ENCODE measurements around the gene COG5.
A peak's percentile ranks its signal among the peaks of the same experiment; 100 is the strongest.

Gene COG5

DNA sequence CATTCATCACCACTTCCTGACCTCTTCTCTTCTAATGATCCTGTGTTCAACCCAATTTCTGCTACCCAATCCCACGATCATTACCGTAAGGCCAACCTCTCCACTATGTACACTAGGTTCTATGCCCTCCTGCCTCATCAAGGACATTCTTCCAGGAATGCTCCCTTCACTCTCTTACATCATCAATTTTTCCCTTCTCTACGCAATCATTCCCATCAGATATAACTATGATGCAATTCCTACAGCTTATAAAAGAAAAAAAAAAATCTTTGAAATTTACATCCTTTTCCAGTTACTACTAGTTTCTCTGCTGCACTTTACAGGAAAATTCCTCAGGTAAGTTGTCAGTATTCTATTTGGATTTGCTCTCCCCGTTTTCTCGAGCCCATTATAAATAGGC is 124.7 kb downstream of the COG5 start (continued):
- TF ChIP-seq, protein P1, sequence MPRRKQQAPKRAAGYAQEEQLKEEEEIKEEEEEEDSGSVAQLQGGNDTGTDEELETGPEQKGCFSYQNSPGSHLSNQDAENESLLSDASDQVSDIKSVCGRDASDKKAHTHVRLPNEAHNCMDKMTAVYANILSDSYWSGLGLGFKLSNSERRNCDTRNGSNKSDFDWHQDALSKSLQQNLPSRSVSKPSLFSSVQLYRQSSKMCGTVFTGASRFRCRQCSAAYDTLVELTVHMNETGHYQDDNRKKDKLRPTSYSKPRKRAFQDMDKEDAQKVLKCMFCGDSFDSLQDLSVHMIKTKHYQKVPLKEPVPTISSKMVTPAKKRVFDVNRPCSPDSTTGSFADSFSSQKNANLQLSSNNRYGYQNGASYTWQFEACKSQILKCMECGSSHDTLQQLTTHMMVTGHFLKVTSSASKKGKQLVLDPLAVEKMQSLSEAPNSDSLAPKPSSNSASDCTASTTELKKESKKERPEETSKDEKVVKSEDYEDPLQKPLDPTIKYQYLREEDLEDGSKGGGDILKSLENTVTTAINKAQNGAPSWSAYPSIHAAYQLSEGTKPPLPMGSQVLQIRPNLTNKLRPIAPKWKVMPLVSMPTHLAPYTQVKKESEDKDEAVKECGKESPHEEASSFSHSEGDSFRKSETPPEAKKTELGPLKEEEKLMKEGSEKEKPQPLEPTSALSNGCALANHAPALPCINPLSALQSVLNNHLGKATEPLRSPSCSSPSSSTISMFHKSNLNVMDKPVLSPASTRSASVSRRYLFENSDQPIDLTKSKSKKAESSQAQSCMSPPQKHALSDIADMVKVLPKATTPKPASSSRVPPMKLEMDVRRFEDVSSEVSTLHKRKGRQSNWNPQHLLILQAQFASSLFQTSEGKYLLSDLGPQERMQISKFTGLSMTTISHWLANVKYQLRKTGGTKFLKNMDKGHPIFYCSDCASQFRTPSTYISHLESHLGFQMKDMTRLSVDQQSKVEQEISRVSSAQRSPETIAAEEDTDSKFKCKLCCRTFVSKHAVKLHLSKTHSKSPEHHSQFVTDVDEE (CRISPR knock-in tag; IDR thresholded peaks at IDR 0.05) = no peak
- TF ChIP-seq ZNF8 (CRISPR knock-in tag; IDR thresholded peaks at IDR 0.05) = no peak
- TF ChIP-seq ZNF565 (CRISPR knock-in tag; conservative IDR thresholded peaks at IDR 0.05; ENCODE audit: low read depth) = no peak

DNA sequence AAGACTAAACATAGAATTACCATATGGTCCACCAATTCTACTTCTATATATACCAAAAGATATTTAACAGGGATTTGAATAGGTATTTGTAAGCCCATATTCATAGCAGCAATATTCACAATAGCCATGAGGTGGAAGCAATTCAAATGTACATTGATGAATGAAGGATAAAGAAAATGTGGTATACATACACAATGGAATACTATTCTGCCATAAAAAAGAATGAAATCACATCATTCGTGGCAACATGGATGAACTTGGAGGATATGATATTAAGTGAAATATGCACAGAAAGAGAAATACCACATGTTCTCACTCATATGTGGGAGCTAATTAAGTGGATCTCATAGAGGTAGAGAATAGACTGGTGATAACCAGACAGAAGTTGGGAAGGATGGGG is 128.0 kb downstream of the COG5 start:
- no peak for ATAC-seq
- peak; percentile 90 for TF ChIP-seq ZNF8 (CRISPR knock-in tag; IDR thresholded peaks at IDR 0.05)
- no peak for TF ChIP-seq OSR1 (CRISPR knock-in tag; IDR thresholded peaks at IDR 0.05)

DNA sequence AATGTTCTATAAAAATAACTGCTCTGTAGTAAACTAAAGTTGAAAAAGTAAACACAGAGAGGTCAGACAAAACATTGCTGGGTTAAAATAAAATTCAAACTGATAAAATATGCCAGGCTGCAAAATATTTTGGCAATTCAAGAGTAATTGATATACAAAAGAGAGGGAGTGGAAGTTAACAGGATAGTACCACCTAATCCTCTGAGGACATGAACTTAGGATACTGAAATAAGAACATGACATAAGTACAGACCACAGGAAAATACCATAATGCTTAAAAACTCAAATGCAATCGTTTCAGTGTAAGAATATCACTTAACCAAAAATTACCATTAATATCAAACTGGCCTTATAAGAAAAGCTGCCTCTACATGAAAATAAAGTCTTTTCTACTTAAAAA is 131.5 kb downstream of the COG5 start:
- no peak for ATAC-seq
- TF ChIP-seq RARB (CRISPR knock-in tag; IDR thresholded peaks at IDR 0.05) = no peak
- TF ChIP-seq GLIS3 (CRISPR knock-in tag; IDR thresholded peaks at IDR 0.05) = no peak
- TF ChIP-seq, protein P2, sequence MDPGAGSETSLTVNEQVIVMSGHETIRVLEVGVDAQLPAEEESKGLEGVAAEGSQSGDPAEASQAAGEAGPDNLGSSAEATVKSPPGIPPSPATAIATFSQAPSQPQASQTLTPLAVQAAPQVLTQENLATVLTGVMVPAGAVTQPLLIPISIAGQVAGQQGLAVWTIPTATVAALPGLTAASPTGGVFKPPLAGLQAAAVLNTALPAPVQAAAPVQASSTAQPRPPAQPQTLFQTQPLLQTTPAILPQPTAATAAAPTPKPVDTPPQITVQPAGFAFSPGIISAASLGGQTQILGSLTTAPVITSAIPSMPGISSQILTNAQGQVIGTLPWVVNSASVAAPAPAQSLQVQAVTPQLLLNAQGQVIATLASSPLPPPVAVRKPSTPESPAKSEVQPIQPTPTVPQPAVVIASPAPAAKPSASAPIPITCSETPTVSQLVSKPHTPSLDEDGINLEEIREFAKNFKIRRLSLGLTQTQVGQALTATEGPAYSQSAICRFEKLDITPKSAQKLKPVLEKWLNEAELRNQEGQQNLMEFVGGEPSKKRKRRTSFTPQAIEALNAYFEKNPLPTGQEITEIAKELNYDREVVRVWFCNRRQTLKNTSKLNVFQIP (CRISPR knock-in tag; IDR thresholded peaks at IDR 0.05; ENCODE audit: borderline replicate concordance, low read depth) = no peak
- TF ChIP-seq CSDC2 (CRISPR knock-in tag; IDR thresholded peaks at IDR 0.05) = no peak

DNA sequence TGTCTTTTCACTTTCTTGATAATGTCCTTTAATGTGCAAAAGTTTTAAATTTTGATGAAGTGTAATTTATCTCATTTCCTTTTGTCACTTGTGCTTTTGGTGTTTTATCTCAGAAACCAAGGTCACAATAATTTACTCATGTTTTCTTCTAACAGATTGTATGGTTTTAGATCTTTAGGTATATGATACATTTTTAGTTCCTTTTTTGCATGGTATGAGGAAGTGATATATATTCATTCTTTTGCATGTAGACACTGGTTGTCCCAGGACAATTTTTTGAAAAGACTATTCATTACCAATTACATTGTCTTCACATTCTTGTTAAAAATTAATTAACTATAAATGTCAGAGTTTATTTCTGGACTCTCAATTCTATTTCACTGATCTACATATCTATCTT is 133.7 kb downstream of the COG5 start:
- TF ChIP-seq ISL1 (CRISPR knock-in tag; IDR thresholded peaks at IDR 0.05) = no peak
- no peak for TF ChIP-seq CSDC2 (CRISPR knock-in tag; IDR thresholded peaks at IDR 0.05)
- TF ChIP-seq ZNF8 (CRISPR knock-in tag; IDR thresholded peaks at IDR 0.05) = no peak
- TF ChIP-seq, protein P3, sequence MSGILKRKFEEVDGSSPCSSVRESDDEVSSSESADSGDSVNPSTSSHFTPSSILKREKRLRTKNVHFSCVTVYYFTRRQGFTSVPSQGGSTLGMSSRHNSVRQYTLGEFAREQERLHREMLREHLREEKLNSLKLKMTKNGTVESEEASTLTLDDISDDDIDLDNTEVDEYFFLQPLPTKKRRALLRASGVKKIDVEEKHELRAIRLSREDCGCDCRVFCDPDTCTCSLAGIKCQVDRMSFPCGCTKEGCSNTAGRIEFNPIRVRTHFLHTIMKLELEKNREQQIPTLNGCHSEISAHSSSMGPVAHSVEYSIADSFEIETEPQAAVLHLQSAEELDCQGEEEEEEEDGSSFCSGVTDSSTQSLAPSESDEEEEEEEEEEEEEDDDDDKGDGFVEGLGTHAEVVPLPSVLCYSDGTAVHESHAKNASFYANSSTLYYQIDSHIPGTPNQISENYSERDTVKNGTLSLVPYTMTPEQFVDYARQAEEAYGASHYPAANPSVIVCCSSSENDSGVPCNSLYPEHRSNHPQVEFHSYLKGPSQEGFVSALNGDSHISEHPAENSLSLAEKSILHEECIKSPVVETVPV (CRISPR knock-in tag; IDR thresholded peaks at IDR 0.05) = no peak
- TF ChIP-seq, protein P4, sequence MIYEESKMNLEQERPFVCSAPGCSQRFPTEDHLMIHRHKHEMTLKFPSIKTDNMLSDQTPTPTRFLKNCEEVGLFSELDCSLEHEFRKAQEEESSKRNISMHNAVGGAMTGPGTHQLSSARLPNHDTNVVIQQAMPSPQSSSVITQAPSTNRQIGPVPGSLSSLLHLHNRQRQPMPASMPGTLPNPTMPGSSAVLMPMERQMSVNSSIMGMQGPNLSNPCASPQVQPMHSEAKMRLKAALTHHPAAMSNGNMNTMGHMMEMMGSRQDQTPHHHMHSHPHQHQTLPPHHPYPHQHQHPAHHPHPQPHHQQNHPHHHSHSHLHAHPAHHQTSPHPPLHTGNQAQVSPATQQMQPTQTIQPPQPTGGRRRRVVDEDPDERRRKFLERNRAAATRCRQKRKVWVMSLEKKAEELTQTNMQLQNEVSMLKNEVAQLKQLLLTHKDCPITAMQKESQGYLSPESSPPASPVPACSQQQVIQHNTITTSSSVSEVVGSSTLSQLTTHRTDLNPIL (CRISPR knock-in tag; IDR thresholded peaks at IDR 0.05; ENCODE audit: low read depth) = no peak
- TF ChIP-seq TOX (CRISPR knock-in tag; IDR thresholded peaks at IDR 0.05; ENCODE audit: borderline replicate concordance) = no peak
- TF ChIP-seq RARB (CRISPR knock-in tag; IDR thresholded peaks at IDR 0.05) = no peak
- no peak for TF ChIP-seq SNAI2 (CRISPR knock-in tag; IDR thresholded peaks at IDR 0.05)
- no peak for TF ChIP-seq PPARA (CRISPR knock-in tag; IDR thresholded peaks at IDR 0.05; ENCODE audit: borderline replicate concordance)
- no peak for TF ChIP-seq ZNF565 (CRISPR knock-in tag; conservative IDR thresholded peaks at IDR 0.05; ENCODE audit: low read depth)
- TF ChIP-seq, protein P5, sequence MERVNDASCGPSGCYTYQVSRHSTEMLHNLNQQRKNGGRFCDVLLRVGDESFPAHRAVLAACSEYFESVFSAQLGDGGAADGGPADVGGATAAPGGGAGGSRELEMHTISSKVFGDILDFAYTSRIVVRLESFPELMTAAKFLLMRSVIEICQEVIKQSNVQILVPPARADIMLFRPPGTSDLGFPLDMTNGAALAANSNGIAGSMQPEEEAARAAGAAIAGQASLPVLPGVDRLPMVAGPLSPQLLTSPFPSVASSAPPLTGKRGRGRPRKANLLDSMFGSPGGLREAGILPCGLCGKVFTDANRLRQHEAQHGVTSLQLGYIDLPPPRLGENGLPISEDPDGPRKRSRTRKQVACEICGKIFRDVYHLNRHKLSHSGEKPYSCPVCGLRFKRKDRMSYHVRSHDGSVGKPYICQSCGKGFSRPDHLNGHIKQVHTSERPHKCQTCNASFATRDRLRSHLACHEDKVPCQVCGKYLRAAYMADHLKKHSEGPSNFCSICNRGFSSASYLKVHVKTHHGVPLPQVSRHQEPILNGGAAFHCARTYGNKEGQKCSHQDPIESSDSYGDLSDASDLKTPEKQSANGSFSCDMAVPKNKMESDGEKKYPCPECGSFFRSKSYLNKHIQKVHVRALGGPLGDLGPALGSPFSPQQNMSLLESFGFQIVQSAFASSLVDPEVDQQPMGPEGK (CRISPR knock-in tag; IDR thresholded peaks at IDR 0.05; ENCODE audit: borderline replicate concordance) = no peak
- TF ChIP-seq TCF4 (CRISPR knock-in tag; IDR thresholded peaks at IDR 0.05; ENCODE audit: borderline replicate concordance) = no peak
- TF ChIP-seq, protein P1 (CRISPR knock-in tag; IDR thresholded peaks at IDR 0.05) = no peak
- no peak for TF ChIP-seq ZFP30 (CRISPR knock-in tag; IDR thresholded peaks at IDR 0.05)
- no peak for TF ChIP-seq ZNF70 (CRISPR knock-in tag; IDR thresholded peaks at IDR 0.05)
- no peak for TF ChIP-seq ESRRG (CRISPR knock-in tag; IDR thresholded peaks at IDR 0.05)
- no peak for TF ChIP-seq ARNTL (CRISPR knock-in tag; IDR thresholded peaks at IDR 0.05; ENCODE audit: borderline replicate concordance, low read depth)
- TF ChIP-seq ZC3H10 (CRISPR knock-in tag; IDR thresholded peaks at IDR 0.05) = no peak
- ATAC-seq = no peak
